ENCODE results near the gene KANK2.

- TF ChIP-seq ATRX (CRISPR knock-in tag; IDR thresholded peaks at IDR 0.05; ENCODE audit: borderline replicate concordance) (no peak), FOSL2 (CRISPR knock-in tag; IDR thresholded peaks at IDR 0.05) (no peak), ESRRA (CRISPR knock-in tag; IDR thresholded peaks at IDR 0.05; ENCODE audit: low read depth) (no peak), EP300 (IDR thresholded peaks at IDR 0.05; ENCODE audit: low read depth in 2 of 2, low read length in 2 of 2) (no peak), EP300 (CRISPR knock-in tag; IDR thresholded peaks at IDR 0.05; ENCODE audit: borderline replicate concordance) (no peak), ZBTB25 (CRISPR knock-in tag; IDR thresholded peaks at IDR 0.05) (no peak)
These were observed 40.0 kb upstream of the KANK2 start for GRCh38 chr19:11237321-11237720.

Data from HepG2 (cell line).